Stimulated activated CD8-positive, alpha-beta memory T cell treated with anti-CD3 and anti-CD28 coated beads, Interleukin-12 subunit alpha, Interleukin-12 subunit beta, amount 100 ng/mL, for 24 hours (primary cell): ENCODE data around the gene PDZD7.
A peak's percentile ranks its signal among the peaks of the same experiment; 100 is the strongest.
"Not testable (repeated sequence)": the region's sequence is repeated elsewhere in the genome, so short reads cannot be mapped to it uniquely, and the experiment has no call there.

Experiments used
- DNase-seq: peaks from one replicate; pipeline ENCODE4 v3.0.0-alpha.2; 2020; ENCODE audit errors: extremely low read depth

PDZD7 gene

DNA sequence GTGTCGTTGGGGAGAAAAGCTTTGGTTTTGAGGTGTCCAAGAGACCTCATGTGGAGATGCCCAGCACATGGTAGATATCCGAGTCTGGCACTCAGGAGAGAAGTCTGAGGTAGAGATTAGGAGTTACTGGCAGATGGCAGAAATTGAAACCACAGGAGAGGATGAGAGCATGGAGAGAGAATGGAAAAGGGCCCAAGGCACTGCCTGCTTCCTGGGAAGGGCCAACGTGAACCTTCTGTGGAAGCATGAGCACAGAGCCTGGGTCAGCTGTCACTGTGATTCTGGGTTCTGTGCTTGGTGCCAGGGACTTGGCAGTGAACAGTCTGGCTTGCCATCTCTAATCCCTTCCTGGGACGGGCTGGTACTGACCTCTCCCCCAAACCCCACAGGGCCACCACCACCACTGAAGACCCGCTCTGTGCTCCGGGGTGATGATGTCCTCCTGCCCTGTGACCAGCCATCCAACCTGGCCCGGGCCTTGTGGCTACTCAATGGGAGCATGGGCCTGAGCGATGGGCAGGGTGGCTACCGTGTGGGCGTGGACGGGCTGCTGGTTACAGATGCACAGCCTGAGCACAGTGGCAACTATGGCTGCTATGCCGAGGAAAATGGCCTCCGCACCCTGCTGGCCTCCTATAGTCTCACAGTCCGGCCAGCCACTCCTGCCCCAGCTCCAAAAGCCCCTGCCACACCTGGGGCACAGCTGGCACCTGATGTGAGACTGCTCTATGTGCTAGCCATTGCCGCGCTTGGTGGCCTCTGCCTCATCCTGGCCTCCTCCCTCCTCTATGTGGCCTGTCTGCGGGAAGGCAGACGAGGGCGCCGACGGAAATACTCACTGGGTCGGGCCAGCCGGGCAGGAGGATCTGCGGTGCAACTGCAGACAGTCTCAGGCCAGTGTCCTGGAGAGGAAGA is 47.8 kb downstream of the PDZD7 start:
- DNase-seq = no peak

- DNase-seq = no peak
Measured at GRCh38 chr10:100981178-100981772, 49.7 kb downstream of the PDZD7 start.

- DNase-seq = no peak
Measured at GRCh38 chr10:100980711-100981110, 50.2 kb downstream of the PDZD7 start.

DNA sequence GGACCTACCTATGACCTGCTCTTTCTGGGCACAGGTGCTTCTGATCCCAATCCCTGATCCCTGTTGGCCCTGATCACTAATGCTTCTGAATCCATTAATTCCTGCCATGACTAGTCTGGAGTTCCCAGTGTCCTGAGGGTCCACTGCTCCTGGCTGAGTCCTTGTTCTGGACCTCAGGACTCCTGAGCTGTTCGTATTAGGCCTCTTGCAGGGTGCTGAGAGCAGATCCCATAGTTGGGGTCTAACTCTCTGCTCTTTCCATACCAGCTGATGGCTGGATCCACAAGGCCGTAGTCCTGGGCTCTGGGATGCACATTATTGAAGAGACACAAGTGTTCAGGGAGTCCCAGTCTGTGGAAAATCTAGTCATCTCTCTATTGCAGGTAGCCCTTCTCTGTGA is 50.6 kb downstream of the PDZD7 start:
- no peak for DNase-seq

DNA sequence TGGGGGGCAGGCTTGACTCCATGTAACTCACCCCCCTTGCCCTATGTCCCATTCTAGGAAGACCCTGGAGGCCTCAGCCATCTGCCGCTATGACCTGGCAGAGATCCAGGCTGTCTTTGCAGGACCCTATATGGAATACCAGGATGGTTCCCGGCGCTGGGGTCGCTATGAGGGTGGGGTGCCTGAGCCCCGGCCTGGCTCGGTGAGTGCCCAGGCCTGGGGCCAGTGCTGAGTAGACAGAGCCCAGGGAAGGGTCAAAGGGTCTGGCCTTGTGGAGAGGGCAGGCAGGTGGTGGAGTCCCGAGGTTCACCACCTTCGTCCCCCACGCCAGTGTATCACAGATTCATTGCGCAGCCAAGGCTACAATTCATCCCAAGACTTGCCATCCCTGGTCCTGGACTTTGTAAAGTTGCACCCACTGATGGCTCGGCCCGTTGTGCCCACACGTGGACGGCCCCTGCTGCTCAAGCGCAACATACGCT is 51.1 kb downstream of the PDZD7 start:
- no peak for DNase-seq

DNA sequence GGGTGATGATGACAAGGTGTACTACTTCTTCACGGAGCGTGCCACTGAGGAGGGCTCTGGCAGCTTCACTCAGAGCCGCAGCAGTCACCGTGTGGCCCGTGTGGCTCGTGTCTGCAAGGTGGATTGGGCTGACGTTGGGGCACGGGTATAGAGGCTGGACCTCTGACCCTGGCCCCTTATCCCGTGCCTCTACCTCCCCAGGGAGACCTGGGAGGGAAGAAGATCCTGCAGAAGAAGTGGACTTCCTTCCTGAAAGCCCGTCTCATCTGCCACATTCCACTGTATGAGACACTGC is 52.1 kb downstream of the PDZD7 start:
- DNase-seq = no peak

GRCh38 chr10:100978121-100978900 is 52.6 kb downstream of the PDZD7 start:
- no peak for DNase-seq

- no peak for DNase-seq
Measured at GRCh38 chr10:100977436-100977835, 53.5 kb downstream of the PDZD7 start.

GRCh38 chr10:100976906-100977305 is 54.0 kb downstream of the PDZD7 start:
- DNase-seq = no peak

- not testable (repeated sequence) for DNase-seq
Measured at GRCh38 chr10:100975397-100975796, 55.5 kb downstream of the PDZD7 start.

DNA sequence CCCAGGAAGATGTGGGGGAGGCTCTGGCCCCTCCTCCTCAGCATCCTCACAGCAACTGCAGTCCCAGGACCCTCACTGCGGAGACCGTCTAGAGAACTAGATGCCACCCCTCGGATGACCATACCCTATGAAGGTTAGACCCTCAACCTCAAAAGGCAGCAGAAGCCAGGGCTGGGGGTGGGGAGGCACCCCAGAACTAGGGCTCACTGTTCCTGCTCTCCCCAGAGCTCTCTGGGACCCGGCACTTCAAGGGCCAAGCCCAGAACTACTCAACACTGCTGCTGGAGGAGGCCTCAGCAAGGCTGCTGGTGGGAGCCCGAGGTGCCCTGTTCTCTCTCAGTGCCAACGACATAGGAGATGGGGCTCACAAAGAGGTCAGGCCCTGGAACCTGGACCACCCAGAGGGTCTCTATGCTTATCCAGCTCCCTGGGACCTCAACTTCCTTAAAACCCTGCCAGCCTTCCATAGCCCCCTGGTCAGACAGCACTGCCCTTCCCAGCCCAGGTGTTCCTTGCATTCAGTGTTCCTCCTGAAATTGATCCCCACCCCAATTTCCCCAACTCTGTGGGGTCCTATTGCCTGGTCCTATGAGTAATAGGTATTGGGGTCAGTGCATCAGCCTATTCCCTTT is 57.9 kb downstream of the PDZD7 start:
- no peak for DNase-seq

GRCh38 chr10:100972115-100972903 is 58.6 kb downstream of the PDZD7 start:
- DNase-seq = no peak

GRCh38 chr10:100970914-100971811 is 59.8 kb downstream of the PDZD7 start:
- DNase-seq = no peak

GRCh38 chr10:100970076-100970913 is 60.6 kb downstream of the PDZD7 start:
- DNase-seq = peak; percentile 9

DNA sequence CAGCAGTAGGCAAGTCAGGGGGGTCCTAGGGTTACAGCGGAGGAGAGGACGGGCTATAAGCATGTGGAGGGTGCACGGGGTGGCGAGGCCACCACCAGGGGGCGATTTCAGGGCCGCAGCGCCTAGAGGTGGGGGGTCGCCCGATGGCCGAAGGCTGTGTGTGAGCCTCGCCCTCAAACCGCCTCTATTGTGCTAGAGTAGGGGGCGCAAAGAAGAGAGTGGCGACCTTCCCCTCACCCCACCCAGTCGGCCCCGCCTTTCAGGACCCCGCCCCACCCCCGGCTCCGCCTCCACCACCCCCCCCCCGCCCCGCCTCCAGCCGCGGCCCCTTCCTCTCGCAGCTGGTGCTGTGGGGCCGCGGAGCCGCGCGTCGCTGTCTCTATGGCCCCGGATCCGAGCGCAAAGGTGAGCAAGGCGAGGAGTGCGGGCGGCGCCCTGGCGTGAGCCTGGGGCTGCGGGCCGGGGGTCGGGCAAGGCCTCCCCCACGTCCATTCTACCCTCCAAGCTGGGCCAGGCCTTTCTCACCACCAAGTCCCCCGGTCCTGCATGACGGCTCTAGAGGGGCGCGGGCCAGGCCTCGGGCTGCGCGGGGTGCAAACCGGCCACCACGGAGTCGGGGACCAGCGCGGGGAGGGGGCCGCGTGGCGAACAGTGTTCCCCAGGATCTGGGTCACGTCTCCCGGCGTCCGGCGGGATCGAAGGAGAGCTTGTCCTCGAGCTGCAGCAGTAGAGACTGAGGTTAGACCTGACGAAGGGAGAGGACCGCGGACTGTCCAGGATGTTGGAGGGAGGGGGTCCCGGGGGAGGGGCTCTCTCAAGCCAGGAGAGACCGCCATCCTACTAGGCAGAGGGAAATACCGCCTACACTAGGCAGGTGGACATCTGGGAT is 61.5 kb downstream of the PDZD7 start, which contains the start of gene SEMA4G:
Gene SEMA4G (plus strand): TSS at position 318 of the 889 bp plus-strand sequence. CDS start 3,409 bp downstream, outside the sequence.
- no peak for DNase-seq

DNA sequence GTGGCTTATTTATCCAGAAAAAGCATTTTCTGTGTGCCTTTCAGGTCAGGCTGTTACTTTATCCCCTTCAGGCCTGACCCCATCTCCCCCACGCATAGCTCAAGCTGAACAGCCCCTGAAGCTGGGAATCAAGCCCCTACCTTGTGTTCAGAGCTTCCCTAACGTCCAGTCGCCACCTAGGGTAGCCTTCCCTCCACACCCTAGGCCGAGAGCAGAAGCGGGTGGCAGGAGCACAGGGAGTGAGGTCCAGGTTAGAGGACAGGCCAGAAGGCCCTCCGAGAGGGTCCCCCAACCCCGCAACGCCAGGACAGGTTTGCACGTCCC is 62.1 kb downstream of the PDZD7 start:
- DNase-seq = no peak

DNA sequence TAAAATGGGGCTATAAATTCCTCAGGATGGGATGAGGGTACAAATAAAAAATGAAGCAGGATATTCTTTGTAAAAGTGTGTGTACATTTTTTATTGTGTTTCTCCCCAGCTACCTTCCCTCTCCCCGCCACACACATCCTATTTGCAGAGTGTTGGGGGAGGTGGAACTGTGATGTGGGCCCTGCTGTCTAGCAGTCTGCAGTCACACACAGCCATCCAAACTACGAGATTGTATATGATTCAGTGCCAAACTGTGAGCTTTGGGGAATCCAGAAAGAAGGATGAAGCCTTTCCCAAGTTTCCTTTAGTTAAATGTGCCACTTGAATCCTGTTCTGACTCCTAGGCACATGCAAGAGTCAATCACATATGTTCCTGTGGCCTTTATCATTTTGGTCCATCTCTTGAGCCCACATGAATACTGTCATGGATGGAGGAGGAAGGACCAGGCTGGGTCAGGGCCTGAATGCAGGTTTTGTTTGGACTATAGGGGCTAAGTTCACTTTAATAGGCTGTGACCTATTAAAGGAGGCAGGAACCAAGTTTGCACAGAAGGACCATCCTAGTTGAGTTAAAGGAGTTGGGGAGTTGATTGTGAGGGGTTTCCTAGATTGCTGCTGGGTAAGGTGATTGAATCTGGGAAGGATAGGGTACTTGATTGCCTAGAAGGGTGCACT is 62.7 kb downstream of the PDZD7 start:
- DNase-seq = no peak

DNA sequence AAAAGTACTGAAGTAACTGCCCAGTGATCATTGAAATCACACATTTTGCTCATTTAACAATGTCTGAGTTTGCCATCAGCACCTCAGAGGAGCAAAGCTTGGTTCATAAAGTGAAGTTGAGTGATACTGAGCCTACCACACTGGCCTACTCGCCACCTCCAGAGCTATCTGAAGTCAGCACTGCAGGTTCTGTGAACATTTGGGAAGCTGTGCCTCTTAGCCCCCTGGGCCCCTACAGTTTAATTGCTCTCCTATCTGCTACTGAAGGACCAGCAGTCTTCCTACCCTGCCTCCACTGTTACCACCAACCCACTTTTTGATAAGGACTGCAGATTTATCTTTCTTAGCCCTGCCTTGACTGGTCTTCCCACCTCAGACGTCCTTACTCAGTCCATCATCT is 63.6 kb downstream of the PDZD7 start:
- DNase-seq = no peak
